Measurements from ENCODE around the gene SLC8A3.

- TF ChIP-seq EZH2 (IDR thresholded peaks at IDR 0.05) (no peak), SP1 (IDR thresholded peaks at IDR 0.05; ENCODE audit: low read depth) (no peak), POLR2A (IDR thresholded peaks at IDR 0.05; ENCODE audit: borderline replicate concordance, extremely low read depth, insufficient read depth, insufficient read length) (no peak), CTCF (IDR thresholded peaks at IDR 0.05 in 2 of 3, conservative IDR thresholded peaks at IDR 0.05 in 1 of 3; ENCODE audit: borderline replicate concordance in 1 of 3, insufficient read depth in 1 of 3, low read depth in 2 of 3, low read length in 2 of 3) (no peak)
- TF ChIP-seq, protein P1, sequence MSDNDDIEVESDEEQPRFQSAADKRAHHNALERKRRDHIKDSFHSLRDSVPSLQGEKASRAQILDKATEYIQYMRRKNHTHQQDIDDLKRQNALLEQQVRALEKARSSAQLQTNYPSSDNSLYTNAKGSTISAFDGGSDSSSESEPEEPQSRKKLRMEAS (IDR thresholded peaks at IDR 0.05), result no peak
Observed at GRCh38 chr14:70078329-70078728, 110.4 kb downstream of the SLC8A3 start.
